Measurements from ENCODE around the gene UBXN2A.

Gene UBXN2A

DNA sequence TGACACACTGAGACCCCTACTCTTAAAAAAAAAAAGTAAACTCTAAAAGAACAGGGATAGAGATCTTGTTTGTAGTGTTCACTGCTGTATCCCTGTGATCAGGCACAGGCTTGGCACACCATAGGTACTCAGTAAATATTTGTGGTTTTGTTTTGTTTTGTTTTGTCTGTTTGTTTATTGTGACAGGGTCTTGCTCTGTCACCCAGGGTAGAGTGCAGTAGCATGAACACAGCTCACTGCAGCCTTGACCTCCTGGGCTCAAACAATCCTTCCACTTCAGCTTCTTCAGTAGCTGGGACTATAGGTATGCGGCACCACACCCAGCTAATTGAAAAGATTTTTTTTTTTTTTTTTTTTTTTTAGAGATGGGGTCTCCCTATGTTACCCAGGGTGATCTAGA lies 112.7 kb downstream of the UBXN2A start:
- no peak overlapping the region for H3K4me3 ChIP-seq (replicated peaks; ENCODE audit: low read depth, low read length)
- TF ChIP-seq, protein P1, sequence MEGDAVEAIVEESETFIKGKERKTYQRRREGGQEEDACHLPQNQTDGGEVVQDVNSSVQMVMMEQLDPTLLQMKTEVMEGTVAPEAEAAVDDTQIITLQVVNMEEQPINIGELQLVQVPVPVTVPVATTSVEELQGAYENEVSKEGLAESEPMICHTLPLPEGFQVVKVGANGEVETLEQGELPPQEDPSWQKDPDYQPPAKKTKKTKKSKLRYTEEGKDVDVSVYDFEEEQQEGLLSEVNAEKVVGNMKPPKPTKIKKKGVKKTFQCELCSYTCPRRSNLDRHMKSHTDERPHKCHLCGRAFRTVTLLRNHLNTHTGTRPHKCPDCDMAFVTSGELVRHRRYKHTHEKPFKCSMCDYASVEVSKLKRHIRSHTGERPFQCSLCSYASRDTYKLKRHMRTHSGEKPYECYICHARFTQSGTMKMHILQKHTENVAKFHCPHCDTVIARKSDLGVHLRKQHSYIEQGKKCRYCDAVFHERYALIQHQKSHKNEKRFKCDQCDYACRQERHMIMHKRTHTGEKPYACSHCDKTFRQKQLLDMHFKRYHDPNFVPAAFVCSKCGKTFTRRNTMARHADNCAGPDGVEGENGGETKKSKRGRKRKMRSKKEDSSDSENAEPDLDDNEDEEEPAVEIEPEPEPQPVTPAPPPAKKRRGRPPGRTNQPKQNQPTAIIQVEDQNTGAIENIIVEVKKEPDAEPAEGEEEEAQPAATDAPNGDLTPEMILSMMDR (IDR thresholded peaks at IDR 0.05; ENCODE audit: low read depth, low read length, missing control alignments): no peak
- no peak for DNase-seq (ENCODE audit: extremely low read depth, low read depth)
